Activated CD4-positive, alpha-beta T cell treated with anti-CD3 and anti-CD28 coated beads, Interleukin-2, Interleukin-4, amounts not matched to agents 100 ng/mL and 50 ng/mL, durations not matched to agents 16 hours and 8 hours (primary cell): Measurements from ENCODE around the gene SNAPC4.

ENCODE experiments used
- DNase-seq: peaks from one replicate; pipeline ENCODE4 v3.0.0-alpha.2; 2020; ENCODE audit warnings: low spot score

Gene SNAPC4

DNA sequence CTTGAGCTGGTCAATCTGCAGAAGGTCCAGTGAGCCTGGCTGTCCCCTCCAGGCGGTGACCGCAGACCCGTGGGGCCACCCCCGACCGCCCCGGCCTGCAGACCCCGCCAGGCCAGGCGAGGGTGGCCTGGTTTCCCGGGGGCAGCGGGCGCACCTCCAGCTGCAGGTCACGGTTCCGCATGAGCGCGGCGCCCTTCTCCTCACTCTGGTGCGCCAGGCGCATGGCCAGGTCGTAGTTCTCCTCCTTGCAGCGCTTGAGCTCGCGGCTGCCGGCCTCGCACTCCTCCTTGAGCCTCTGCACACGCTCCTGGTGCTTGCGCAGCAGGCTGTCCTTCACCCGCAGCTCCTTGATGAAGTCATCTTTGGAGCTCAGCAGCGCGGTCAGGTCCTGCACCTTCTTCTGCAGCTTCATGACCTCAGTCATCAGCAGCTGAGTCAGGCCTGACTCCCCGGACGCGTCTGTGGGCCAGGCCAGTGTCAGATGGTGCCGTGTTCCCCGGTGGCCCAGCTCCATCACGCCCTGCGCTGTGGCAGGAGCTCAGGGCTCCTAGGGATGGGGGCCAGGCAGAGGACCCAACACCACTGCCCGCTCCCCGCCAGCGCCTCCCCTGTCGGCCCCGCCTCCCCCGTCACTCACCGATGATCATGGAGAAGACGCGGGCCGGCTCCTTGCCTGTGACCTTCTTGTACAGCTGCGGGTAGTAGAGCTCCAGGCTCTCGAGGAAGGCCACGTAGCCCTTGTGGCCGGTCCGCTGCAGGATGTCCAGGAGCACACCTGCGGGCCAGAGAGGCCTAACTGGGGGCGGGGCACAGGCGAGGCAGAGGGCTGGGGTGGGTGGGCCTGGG is 29.1 kb downstream of the SNAPC4 start:
- no peak for DNase-seq

DNA sequence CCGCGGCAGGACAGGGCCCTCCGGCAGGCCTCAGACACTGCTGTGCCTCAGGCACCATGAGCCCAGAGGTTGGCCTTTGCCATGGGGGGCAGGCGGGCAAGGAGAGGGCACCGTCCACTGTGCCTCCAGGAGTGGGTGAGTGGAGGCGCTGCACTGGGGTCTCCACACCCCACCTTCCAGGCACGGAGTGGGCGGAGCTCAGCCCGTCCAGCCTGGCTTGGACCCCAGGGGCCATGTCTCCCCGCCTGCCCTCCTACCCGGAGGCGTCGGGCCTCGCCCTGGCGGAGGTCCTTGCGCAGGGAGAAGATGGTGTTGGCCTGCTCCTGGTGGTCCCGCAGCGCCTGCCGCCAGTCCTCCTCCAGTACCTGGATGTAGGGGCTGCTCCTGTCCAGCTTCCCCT is 29.9 kb downstream of the SNAPC4 start:
- no peak for DNase-seq

DNA sequence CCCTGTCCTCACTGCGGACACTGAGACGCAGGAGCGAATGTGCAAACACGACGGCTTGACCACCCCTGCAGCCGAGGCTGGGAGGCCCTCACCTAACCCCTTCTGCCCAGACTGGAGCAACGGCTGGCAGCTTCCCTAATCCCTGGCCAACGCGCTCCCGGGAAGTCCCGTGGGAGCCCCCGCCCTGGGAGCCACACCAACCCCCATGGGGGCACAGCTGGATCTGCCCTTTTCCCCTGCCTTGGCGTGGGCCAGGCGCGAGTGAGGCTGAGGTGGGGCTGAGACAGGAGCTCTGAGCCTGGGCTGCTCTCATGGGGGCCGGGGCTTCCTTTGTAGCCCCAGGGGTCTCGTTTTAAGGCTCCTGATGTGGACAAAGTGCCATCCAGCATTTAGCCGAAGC is 31.8 kb downstream of the SNAPC4 start:
- DNase-seq, result no peak

DNA sequence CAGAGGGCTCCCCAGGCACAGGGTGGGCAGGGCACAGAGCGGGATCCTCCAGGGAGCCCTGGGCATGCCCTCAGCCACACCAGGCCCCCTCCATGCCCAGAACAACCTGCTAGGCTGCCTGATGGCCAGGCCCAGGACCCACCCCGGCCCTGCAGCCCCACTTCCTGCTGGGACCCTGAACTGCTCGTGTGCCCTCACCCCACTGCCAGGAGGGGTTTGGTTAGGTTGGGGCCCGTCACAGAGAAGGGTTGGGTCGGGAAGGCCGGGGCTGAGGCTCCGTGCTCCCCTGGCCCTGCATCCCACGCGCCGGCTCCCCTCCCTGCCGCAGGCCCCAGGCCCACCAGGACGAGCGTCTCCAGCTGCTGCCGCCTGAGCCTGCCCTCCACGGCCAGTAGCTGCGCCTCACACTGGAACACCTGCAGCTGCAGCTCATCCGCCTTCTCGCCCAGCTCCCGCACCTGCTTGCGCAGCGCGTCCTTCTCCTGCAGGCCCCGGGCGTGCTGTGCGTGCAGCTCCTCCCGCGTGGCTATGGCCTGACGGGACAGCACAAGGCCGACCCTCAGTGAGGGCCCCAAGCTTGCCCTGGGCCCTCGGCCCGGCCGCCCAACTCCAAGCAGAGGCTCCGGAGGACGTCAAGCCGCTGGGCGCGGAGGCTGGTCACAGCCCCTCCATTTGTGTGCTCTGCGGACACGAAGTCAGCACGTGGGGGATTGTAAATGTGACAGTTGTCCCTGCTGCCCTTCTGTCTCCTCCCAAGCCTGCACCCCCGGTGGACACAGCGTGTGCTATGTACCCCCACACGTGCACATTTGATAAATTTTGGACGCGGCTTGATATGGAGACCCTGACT is 32.4 kb downstream of the SNAPC4 start:
- no peak for DNase-seq

DNA sequence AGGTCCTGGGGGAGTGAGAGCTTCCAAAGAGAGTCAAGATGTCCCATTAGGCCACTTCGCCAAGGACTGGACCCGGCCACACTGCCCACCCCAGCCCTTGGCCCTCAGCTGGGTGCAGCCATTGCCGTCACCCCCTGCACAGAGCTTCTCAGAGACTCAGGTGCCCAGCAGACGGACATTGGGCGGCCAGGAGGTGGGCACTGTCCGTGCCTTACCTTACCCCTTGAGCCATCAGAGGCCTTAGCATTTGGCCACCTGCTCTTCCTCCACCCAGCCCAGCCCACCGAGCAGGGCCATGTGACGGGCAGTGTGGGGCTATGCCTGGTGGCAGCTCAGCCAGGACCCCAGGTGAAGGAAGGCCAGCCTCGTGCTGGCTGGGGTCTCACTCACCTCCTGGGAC is 33.1 kb downstream of the SNAPC4 start:
- DNase-seq, result no peak

DNA sequence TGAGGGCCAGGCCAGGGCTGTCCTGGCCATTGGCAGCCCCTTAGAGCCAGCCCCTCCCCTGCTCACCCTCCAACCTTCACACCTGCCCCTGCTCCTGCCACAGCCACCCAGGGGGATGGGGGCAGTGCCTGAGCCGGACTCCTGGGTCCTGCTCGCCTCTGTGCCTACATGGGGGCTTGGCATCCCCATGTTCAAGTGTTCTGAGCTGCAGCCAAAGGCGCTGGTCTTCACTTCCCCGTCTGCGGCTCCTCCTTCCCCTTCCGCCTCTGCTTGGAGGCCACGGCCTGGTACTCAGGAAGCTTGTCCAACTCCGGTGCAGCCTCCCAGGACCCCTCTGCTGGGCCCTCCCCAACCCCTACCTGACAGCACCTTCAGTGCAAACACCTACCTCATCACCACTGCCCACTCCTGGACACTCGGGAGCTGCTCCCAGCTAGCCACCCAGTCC is 34.2 kb downstream of the SNAPC4 start:
- no peak for DNase-seq

DNA sequence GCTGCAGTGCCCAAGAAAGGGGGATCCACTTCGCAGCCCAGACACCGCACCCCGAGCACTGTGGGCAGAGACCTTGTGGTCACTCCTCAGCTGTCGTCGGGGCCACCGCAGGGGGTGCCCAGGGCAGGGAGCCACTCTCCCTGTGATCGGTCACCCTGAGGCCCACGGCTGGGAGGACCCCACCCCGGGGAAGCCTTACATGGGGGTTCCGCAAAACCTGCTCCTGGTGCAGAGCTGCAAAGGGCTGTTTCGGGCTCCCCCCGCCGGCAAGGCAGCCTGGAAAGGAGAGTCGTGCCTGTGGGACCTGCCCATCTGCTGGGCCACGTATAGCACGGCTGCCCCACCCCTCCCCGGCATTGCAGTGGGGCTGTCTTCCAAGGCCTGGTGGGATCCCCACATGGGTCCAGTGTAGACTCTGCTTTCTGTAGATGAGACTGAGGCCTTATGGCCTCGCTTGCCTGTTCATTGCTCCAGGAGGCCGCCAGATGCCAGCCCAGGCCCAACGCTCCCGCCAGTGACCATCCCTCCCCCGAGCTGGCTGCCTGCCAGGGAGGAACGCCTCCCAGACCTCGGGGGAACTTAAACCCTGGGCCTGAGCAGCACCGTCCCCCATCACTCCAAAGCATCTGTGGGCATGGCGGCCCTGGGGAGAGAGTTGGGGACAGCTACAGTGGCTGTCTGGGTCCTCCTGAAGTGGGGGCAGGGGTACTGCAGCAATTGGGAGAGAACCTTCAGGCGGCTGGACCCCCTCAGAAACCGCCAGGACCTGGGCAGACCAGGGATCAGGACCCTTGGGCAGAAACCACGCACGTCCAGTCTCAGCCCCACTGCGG is 34.8 kb downstream of the SNAPC4 start:
- no peak for DNase-seq

DNA sequence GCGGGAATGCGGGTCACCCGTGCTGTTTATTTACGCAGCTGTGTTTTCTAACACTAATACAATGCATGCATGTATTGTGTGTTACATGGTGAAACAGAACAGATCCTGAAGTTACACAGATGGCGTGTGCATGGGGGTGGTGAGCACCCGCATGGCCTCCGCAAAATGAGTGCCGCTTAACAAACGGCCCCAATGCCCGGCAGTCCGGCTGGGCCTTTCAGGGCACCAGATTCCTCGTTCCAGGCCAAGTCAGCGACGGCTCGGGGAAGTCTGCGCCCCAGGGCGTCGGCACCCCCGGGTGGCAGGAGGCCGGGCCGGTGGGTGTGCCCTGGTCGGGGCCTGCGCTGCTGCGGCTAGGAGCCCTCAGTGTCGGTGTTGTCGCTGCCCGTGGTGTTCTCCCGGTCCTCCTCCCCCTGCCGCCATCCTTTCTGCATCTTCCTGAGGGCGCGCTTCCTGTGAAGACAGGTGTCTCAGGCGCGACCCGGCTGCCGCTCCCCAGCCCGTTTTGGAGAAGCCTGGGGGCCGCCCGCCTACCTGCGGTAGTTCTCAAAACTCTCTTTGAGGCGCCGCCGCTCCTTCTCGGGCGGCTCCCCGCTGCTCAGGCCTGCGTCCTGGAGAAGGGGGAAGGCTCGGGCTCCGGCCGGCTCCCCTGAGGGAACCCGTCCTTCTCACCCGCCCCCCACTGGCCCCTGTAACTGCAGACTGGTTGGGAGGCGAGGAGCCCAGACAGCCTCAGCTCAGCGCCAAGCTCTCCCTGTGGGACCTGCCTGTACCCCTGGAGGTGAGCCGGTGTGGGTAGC is 35.8 kb downstream of the SNAPC4 start:
- DNase-seq, result no peak

DNA sequence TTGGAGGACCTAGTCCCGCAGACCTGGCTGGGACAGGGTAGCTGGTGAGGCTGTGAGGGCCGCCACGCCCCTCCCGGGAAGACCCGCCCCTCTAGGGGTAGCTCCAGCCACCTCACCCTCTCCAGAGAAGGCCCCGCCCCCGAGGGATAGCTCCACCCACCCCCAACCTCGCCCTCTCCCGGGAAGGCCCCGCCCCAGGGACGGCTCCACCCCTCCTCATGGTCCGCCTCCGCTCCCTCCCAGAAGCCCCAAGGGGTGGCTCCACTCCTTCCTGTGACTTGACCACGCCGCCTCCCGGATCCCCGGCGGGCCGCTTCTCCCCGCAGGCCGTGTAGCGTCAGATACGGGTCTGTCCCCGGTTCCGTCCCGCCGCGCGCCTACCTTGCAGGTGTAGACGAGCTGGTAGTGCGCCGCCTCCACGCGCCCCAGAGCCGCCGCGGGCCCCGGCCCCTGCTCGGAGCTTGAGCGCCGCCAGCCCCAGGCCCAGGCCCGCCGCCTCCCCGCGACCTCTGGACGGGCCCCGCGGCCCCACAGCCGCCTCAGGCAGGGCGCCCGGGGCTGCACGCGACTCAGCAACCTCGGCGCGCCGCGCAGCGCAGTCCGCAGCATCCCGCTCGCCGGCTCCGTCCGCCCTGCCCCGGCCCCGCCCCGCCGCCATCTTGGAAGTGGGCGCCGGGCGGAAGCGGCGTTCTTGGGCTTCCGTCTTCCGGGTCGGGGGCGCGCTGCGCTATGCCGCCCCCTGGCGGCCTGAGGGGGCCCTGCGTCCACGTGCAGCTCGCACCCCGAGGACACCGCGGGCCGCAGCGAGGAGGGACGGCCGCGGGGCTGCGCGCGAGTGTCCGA is 36.6 kb downstream of the SNAPC4 start, which contains the start of gene DNLZ:
TSS of gene DNLZ (minus strand) at position 639 of the 843 bp plus-strand sequence. CDS start at position 609, 30 bp downstream.
- peak; percentile 97 for DNase-seq

DNA sequence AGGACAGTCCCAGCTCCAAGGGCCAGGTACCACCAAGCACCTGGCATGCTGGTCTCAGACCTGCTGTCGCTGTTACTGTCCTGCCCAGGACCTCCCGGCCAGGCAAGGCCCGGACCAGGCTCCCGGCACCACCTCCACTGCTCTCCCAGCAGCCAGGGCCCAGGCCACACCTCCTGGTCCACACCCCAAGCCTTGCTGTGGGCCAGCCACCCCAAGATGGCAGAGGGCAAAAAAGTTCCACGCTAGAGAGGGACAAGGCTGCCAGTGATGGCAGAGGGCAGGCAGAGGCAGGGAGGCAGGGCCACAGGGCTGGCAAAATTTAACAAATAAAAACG is 37.6 kb downstream of the SNAPC4 start:
- DNase-seq, result no peak

DNA sequence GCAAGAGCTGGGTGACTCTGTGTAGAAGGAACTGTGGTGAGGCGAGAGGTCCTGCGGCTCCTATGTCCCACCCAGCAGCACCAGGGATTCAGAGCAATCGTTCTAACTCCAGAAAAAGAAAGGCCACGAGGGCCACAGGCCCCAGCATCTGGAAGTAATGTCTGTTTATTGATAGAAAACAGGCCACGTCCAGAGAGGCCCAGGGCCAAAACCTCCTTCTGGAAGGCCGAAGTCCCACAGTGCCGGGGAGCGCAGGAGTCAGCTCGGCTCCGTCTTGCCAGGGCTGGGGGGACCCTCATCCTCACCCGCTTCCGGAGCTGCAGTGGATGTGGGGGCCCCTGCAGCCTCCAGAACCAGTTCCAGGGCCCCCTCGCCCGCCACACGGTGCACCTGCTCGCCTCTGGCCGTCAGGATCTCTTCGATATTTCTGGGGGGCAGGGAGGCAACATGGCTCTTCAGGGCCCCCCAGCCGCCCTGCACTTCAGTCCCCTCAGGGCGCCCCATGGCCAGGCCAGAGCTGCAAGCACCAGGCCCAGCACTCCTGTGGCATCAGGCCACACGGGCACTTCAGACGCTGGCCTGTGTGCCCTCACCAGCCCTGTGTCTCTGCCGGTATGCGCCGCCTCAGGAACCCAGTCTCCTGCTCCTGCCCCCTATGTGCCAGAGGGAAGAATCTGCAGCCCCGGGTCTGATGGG is 38.1 kb downstream of the SNAPC4 start:
- DNase-seq, result no peak

DNA sequence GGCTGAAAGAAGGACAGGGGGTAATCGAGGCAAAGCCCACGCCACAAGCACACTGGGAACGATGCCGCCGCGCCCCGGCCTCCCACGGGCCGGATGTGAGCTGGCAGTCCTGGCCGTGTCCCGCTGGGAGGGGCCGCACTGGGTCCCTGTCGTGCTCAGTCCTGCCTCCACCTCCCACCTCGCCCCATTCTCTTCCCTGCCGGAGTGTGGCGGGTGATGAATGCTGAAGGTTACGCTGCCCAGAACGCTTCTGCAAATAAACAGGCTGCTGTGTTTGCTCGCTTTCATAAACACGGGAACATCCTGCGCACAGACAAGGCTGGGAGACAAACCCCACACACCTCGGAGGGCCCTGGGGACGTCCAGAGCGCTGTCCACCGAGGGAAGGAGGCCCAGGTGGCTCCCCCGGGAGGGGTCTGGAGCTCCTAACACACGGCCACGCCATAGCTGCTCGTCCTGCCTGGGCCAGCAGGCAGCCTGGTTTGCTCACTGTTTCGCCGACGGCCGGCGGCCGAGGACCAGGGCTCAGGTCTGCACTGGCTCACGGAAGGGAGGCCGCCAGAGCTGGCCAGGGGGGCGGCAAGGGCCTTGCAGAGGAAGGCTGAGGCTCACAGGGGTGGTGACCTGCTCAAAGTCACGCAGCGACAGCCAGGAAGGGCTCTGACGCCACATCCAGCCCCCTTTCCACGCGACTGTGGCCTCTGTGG is 38.8 kb downstream of the SNAPC4 start:
- DNase-seq, result no peak

DNA sequence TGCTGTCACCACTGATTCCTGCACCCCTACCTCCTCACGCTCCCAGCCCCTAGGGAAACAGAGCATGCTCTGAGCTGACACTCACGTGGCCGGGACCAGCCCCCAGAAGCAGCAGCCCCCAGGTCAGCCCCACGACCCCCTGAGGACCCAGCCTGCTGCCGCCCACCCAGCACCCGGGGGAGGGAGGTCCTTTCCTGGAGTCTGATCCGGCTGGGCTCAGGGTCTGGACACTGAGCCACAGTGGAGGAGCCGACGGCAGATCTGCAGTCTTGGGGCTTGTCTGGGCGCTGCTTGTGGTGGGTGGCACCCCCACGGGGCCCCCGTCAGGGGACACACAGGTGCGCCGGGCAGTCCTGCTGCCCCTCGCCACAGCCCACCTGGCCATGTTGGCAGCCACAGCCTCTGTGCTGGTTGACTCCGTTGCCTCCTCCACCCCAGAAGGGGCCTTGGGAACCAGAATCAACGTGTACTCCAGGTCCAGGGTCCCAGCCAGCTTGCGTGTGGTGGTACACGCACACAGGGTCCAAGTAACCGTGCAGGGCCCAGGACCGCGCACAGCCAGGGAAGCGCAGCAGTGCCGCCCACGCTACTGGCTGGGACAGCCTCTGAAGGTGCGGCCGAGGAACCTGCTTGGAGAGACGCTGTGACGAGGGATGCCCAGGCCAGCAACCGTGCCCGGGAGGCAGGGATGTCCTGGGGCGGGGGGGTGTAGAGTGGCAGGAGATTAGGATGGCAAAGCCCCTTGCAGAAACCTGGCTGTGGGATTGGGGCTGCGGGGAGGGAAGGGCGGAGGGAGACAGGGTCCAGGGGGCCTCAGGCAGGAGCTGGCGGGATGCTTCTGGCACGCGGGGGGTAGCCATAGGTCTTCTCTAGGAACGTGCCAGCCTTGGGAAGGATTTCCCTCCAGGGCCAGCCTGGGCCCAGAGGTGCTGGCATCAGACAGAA is 39.9 kb downstream of the SNAPC4 start:
- DNase-seq, result no peak

DNA sequence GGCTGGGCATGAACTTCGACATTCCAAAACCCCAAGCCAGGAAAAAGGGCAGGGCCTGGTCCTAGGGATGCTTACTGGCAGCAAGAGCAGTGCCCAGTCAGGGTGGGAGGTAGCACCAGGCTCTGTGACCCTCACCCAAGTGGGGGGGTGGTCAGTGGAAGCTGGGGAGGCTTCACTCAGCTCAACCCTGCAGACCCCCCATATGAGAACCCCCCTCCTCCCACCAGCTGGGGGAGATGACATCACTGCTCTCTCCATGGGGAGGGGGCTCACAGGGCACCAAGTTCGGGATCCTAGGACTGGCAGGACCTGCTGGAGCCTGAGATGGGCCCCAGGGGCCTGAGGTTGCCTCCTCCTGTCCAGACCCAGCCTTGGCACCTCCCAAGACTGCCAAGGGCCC is 41.1 kb downstream of the SNAPC4 start:
- DNase-seq, result no peak

DNA sequence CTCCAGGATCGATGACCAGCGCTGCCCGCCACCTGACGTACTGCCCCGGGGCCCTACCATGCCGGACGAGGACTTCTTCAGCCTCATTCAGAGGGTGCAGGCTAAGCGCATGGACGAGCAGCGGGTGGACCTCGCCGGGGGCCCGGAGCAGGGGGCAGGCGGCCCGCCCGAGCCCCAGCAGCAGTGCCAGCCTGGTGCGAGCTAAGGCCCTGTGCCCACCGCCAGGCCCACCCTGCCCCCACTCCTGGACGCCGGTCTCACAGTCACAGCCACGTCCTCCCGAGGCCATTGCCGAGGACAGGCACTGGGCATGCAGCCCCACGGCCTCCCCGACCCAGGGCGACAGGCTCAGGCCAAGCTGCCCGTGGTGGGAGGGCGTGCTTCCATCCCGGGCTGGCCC is 42.0 kb downstream of the SNAPC4 start:
- no peak for DNase-seq

DNA sequence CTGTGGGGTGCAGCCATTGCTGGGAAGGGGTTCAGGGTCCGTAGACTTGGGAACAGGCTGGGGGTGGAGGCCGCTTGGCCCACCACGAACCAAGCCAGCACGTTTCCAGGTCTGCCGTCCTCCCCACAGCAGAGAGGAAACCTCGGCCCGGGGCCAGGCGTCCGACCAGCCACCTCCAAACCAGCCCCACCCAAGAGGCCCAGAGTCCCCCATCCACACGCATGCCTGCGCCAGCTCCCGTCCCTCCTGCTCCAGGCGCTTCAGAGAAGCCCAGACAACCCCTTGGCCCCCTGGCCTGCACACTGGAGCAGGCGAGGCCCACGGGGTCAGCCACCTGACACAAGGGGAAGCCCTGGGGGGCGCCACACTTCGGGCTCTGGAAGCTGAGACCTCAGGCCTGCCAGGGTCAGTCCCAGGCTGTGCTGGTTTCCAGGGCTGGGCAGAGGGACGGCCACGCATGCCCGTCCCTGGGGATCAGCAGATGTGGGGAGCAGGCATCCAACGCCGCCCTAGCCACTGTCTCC is 42.7 kb downstream of the SNAPC4 start:
- no peak for DNase-seq

DNA sequence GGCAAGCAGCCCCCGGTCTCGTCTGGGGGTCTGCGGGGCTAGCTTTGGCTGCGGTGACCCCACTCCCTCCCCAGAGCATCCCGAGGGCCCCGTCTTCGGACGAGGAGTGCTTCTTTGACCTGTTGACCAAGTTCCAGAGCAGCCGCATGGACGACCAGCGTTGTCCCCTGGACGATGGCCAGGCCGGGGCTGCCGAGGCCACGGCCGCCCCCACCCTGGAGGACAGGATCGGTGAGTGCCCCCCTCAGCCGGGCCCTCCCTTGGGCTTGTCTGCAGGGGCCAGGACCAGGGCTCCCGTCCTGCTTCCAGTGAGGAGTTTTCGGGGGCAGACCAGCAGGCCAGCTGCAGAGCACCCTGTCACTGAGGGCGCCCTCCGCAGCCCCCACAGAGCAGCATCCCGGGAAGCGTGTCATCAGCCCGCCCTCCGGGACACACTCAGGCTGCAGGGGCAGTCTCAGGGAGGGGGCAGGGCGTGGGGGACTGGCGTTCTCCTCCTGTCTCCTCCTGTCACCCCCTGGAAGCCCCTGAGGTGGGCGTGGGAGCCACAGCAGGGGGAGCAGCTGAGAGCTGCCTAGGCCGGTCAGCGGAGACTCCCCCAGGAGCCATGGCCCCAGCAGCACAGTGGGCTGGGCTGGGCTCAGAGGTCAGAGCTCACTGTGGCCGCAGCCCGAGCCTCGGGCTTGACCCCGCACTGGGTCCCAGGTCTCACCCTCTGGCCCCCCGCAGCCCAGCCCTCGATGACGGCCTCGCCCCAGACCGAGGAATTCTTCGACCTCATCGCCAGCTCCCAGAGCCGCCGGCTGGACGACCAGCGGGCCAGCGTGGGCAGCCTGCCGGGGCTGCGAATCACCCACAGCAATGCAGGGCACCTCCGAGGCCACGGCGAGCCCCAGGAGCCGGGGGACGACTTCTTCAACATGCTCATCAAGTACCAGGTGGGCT is 44.1 kb downstream of the SNAPC4 start:
- DNase-seq, result no peak
